Smooth muscle cell (in vitro differentiated cells): ENCODE measurements around the gene DOCK2. TPM values are rescaled to one million over a fixed set of nuclear protein-coding genes. Genes with fewer than 3 reads are reported as not detected.
A peak's percentile ranks its signal among the peaks of the same experiment; 100 is the strongest.

Source experiments
- DNase-seq: peaks from one replicate; lab custom pipeline; 2025; ENCODE audit not compliant: unreplicated experiment; lab: John Stamatoyannopoulos, UW
- H2AFZ ChIP-seq: fragments of 200-600 bp; sonication (generic); 2 replicates; pipeline ENCODE4 v1.6.0; 2016; ENCODE audit warnings: antibody characterized with exemption, low read depth, mild to moderate bottlenecking
- H3F3A ChIP-seq: fragments of 200-600 bp; sonication (generic); 2 replicates; pipeline ENCODE4 v1.6.0; 2017; ENCODE audit warnings: antibody characterized with exemption, low read depth
- H3K27ac ChIP-seq: fragments of 200-600 bp; sonication (generic); 2 replicates; pipeline ENCODE4 v1.5.1; 2016; ENCODE audit warnings: low read depth, mild to moderate bottlenecking
- H3K27me3 ChIP-seq: fragments of 200-600 bp; sonication (generic); 2 replicates; pipeline ENCODE4 v1.6.1; 2016; ENCODE audit warnings: low read depth, mild to moderate bottlenecking
- H3K36me3 ChIP-seq: fragments of 200-600 bp; sonication (generic); 2 replicates; pipeline ENCODE4 v1.5.1; 2016; ENCODE audit warnings: low read depth
- H3K4me1 ChIP-seq: fragments of 200-600 bp; sonication (generic); 2 replicates; pipeline ENCODE4 v1.5.1; 2016; ENCODE audit warnings: low read depth
- H3K4me2 ChIP-seq: fragments of 200-600 bp; sonication (generic); 2 replicates; pipeline ENCODE4 v1.6.0; 2016; ENCODE audit warnings: mild to moderate bottlenecking
- H3K4me3 ChIP-seq: fragments of 200-600 bp; sonication (generic); 2 replicates; pipeline ENCODE4 v1.5.1; 2016; ENCODE audit warnings: mild to moderate bottlenecking
- H3K79me2 ChIP-seq: fragments of 200-600 bp; sonication (generic); 2 replicates; pipeline ENCODE4 v1.6.0; 2016; ENCODE audit warnings: low read depth, mild to moderate bottlenecking
- H3K9ac ChIP-seq: fragments of 200-600 bp; sonication (generic); 2 replicates; pipeline ENCODE4 v1.6.0; 2016; ENCODE audit warnings: low read depth
- H3K9me3 ChIP-seq: fragments of 200-600 bp; sonication (generic); replicated peaks from 2 replicates; pipeline ENCODE4 v1.5.1; 2016; ENCODE audit warnings: low read depth
- H4K20me1 ChIP-seq: fragments of 200-600 bp; sonication (generic); 2 replicates; pipeline ENCODE4 v1.6.0; 2016; ENCODE audit warnings: low read depth
- CTCF ChIP-seq: fragments of 200-600 bp; sonication (generic); IDR thresholded peaks from 2 replicates; pipeline ENCODE4 v1.5.1; 2017; ENCODE audit warnings: borderline replicate concordance, mild to moderate bottlenecking, antibody characterized with exemption; ENCODE audit not compliant: insufficient read depth, poor library complexity, severe bottlenecking
- WGBS: methylation state at CpG from one replicate; pipeline ENCODE4 v1.1.7; 2016; ENCODE audit warnings: low lambda C conversion rate; 5-methylcytosine and 5-hydroxymethylcytosine counted together
- polyA plus RNA-seq: library from polyadenylated mRNA; unstranded; fragments of >200 nt; fragmentation: Nextera tagmentation; extraction: Ambion mirVana; gene quantifications from 2 replicates; pipeline ENCODE4 v1.2.1, GENCODE V29; 2016
- total RNA-seq: library from RNA; depleted of rRNA; stranded (reverse); fragments of >200 nt; gene quantifications from 2 replicates; pipeline ENCODE4 v1.2.3, GENCODE V29; 2014

The DOCK2 gene
- total and polyA plus RNA-seq, 2 experiments from 2014 or later: 0.73 to 3.0 TPM

- Histone ChIP-seq H3F3A (no peaks in the 10 kb centered on the region), H3K27ac (peak overlapping the region; percentile 33), H3K4me3 (no peak overlapping the region), H3K36me3 (no peaks in the 10 kb centered on the region), H2AFZ (no peak overlapping the region), H4K20me1 (no peaks in the 10 kb centered on the region), H3K4me1 (peaks cover 3% of the 10 kb centered on the region), H3K79me2 (no peaks in the 10 kb centered on the region), H3K9me3 (no peaks in the 10 kb centered on the region), H3K4me2 (peak overlapping the region; percentile 14), H3K9ac (no peak overlapping the region), H3K27me3 (peaks cover 4% of the 10 kb centered on the region)
- WGBS: 47% methylated on average over 2 of the region's 2 CpGs
- no peak for DNase-seq
- no peak for TF ChIP-seq CTCF
Observed at GRCh38 chr5:169753795-169754194, 116.7 kb downstream of the DOCK2 start.

- H2AFZ ChIP-seq: no peak overlapping the region
- no peak for DNase-seq
- H3K27ac ChIP-seq: no peak overlapping the region
- no peak overlapping the region for H3K4me3 ChIP-seq
- no peaks in the 10 kb centered on the region for H3F3A ChIP-seq
- TF ChIP-seq CTCF: no peak
- H3K9ac ChIP-seq: no peak overlapping the region
- H3K79me2 ChIP-seq: no peaks in the 10 kb centered on the region
- H4K20me1 ChIP-seq: no peaks in the 10 kb centered on the region
- H3K36me3 ChIP-seq: no peaks in the 10 kb centered on the region
- H3K27me3 ChIP-seq: peaks cover under 1% of the 10 kb centered on the region
- H3K9me3 ChIP-seq: no peaks in the 10 kb centered on the region
- H3K4me1 ChIP-seq: peaks cover 3% of the 10 kb centered on the region
- H3K4me2 ChIP-seq: no peak overlapping the region
Observed at GRCh38 chr5:169754737-169755136, 117.7 kb downstream of the DOCK2 start.

GRCh38 chr5:169756071-169756765, 119.1 kb downstream of the DOCK2 start:
- no peak for DNase-seq
- Histone ChIP-seq H3K4me2 (no peak overlapping the region), H3K9me3 (no peaks in the 10 kb centered on the region), H3K79me2 (no peaks in the 10 kb centered on the region), H3K4me1 (peaks cover 3% of the 10 kb centered on the region), H3K36me3 (no peaks in the 10 kb centered on the region), H2AFZ (no peak overlapping the region), H3K4me3 (no peak overlapping the region), H3K27me3 (no peaks in the 10 kb centered on the region), H4K20me1 (no peaks in the 10 kb centered on the region), H3F3A (no peaks in the 10 kb centered on the region), H3K27ac (no peak overlapping the region), H3K9ac (no peak overlapping the region)
- WGBS: 81% methylated on average over 10 of the region's 10 CpGs
- no peak for TF ChIP-seq CTCF

GRCh38 chr5:169757016-169757415, 119.9 kb downstream of the DOCK2 start:
- no peak for DNase-seq
- no peak overlapping the region for H3K27ac ChIP-seq
- no peak overlapping the region for H3K4me2 ChIP-seq
- H3K4me3 ChIP-seq: no peak overlapping the region
- no peaks in the 10 kb centered on the region for H3K36me3 ChIP-seq
- no peaks in the 10 kb centered on the region for H3K79me2 ChIP-seq
- no peaks in the 10 kb centered on the region for H3F3A ChIP-seq
- H4K20me1 ChIP-seq: no peaks in the 10 kb centered on the region
- no peaks in the 10 kb centered on the region for H3K9me3 ChIP-seq
- H3K27me3 ChIP-seq: no peaks in the 10 kb centered on the region
- H3K4me1 ChIP-seq: peaks cover 3% of the 10 kb centered on the region
- whole genome bisulfite sequencing: 96% methylated on average over 1 of the region's 1 CpG
- H3K9ac ChIP-seq: no peak overlapping the region
- no peak overlapping the region for H2AFZ ChIP-seq
- no peak for TF ChIP-seq CTCF
